ENCODE results near the gene SUN5. TPM values are rescaled to one million over a fixed set of nuclear protein-coding genes. Genes with fewer than 3 reads are reported as not detected.

SUN5 gene
- total and polyA plus RNA-seq, 5 donors from 2014 or later, result not detected

Other genes with a start within 250 kb of the SUN5 start
- 0.47 TPM for gene DNMT3B, start 242.0 kb downstream of the SUN5 start, total RNA-seq
- under 1 TPM in 1 of 4 donors, not detected in 3; 0.14 TPM for gene DNMT3B, start 242.0 kb downstream of the SUN5 start, polyA plus RNA-seq
- 114 TPM for gene MAPRE1, start 184.5 kb downstream of the SUN5 start, total RNA-seq
- 10 to 100 TPM; 81.3 to 99.4 (median 92.6) TPM for gene MAPRE1, start 184.5 kb downstream of the SUN5 start, polyA plus RNA-seq
- 1.2 TPM for gene EFCAB8, start 145.5 kb downstream of the SUN5 start, total RNA-seq
- not detected for gene EFCAB8, start 145.5 kb downstream of the SUN5 start, polyA plus RNA-seq
- gene BPIFB2, start 3.3 kb upstream of the SUN5 start, total RNA-seq, result not detected
- not detected for gene BPIFB2, start 3.3 kb upstream of the SUN5 start, polyA plus RNA-seq
- gene BPIFB6, start 27.2 kb upstream of the SUN5 start, total RNA-seq, result not detected
- not detected for gene BPIFB6, start 27.2 kb upstream of the SUN5 start, polyA plus RNA-seq
- gene BPIFB3, start 49.5 kb upstream of the SUN5 start, total RNA-seq, result not detected
- gene BPIFB3, start 49.5 kb upstream of the SUN5 start, polyA plus RNA-seq, result not detected
- gene BPIFB4, start 75.2 kb upstream of the SUN5 start, total RNA-seq, result not detected
- not detected for gene BPIFB4, start 75.2 kb upstream of the SUN5 start, polyA plus RNA-seq
- not detected for gene BPIFA2, start 163.7 kb upstream of the SUN5 start, total RNA-seq
- not detected for gene BPIFA2, start 163.7 kb upstream of the SUN5 start, polyA plus RNA-seq
- not detected for gene BPIFA3, start 212.9 kb upstream of the SUN5 start, total RNA-seq
- gene BPIFA3, start 212.9 kb upstream of the SUN5 start, polyA plus RNA-seq, result not detected
- gene BPIFA1, start 231.6 kb upstream of the SUN5 start, total RNA-seq, result not detected
- gene BPIFA1, start 231.6 kb upstream of the SUN5 start, polyA plus RNA-seq, result not detected